Measurements from ENCODE around the gene PPP1R12A.
"Not testable (repeated sequence)": the region's sequence is repeated elsewhere in the genome, so short reads cannot be mapped to it uniquely, and the experiment has no call there.

Gene PPP1R12A

GRCh38 chr12:79841248-79841877, 93.5 kb downstream of the PPP1R12A start:
- DNase-seq = no peak

- no peak for DNase-seq
These were observed 96.5 kb downstream of the PPP1R12A start for GRCh38 chr12:79838359-79838758.

GRCh38 chr12:79837575-79837974, 97.3 kb downstream of the PPP1R12A start:
- no peak for DNase-seq

DNA sequence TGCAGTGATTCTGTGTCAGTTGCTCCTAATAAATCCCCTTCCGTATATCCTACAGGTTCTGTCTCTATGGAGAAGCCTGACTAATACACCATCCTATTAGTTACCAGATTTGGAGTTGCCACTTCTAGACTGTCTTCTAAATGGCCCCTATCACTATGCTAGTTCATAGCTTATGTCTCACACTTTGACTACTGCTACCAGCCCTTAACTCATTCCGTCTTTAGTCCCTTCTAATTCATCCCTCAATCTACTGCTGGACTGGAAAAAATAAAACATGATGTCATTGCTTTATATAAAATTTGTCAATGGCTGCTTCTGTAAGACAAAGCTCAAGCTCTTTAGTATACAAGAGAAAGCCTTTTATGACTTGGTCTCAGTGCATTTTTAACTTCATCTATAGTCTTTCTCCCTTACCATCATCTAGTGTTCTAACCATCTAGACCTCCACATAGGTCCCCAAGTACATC, 99.5 kb downstream of the PPP1R12A start:
- no peak for DNase-seq

DNA sequence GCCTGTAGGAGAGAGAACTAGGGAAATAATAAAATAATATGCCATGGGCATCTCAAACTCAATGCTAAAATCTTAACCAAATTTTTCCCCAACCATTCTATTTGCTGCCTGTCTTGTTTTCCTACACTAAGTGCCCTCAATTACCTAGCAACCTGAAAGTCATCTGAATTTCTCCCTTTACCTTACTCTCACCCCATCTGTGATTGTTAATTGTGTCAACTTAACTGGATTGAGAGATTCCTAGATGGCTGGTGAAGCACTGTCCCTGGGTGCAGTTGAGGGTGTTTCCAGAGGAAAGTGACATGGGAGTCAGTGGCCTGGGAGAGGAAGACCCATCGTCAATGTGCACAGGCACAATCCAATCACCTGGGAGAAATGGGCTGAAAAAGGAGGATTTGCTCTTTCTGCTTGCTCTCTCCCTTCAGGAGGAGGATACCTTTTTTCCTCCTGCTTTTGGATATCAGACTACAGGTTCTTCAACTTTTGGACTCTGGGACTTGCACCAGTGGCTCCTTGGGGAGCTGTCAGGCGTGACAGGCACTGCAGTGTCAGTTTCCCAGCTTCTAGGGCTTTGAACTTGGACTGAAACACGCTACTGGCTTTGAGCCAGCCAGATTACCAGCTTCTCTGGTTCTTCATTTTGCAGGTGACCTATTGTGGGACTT, 100.1 kb downstream of the PPP1R12A start:
- no peak for DNase-seq

DNA sequence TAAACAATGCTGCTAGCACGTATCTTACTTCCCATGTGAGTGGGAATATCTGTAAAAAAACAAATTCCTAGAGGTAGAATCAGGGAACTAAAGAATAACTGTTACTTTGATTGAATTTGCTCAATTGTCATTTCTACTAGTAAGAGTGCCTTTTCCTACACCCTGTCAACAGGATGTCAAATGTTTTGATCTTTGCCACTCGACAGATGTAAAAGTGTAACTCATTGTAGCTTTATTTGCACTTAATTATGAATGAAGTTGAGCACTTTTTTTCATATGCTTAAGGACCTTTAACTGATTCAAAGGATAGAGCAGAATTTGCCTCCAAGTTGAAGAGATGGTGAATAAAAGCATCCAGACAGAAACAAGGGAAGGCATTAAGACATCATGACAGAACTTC, 104.5 kb downstream of the PPP1R12A start:
- no peak for DNase-seq

GRCh38 chr12:79828924-79829323, 106.0 kb downstream of the PPP1R12A start:
- no peak for DNase-seq

DNA sequence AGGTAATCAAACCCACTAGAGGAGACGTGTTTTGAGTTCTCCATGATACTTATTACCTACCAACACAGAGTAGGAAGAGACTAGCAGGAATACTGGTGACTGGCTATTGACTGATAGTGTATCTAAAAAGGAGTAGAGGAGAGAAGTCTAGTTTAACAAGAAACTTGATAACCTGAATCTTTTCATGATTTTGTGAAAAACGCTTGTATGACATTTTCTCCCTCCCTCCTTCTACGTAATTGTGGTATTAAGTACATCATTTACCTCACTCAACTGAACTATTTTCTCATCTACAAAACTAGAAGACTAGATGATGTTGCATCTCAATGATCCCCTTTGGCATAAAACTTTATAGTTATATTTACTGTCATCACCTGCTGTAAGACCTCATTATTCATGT, 107.4 kb downstream of the PPP1R12A start:
- DNase-seq = no peak

DNA sequence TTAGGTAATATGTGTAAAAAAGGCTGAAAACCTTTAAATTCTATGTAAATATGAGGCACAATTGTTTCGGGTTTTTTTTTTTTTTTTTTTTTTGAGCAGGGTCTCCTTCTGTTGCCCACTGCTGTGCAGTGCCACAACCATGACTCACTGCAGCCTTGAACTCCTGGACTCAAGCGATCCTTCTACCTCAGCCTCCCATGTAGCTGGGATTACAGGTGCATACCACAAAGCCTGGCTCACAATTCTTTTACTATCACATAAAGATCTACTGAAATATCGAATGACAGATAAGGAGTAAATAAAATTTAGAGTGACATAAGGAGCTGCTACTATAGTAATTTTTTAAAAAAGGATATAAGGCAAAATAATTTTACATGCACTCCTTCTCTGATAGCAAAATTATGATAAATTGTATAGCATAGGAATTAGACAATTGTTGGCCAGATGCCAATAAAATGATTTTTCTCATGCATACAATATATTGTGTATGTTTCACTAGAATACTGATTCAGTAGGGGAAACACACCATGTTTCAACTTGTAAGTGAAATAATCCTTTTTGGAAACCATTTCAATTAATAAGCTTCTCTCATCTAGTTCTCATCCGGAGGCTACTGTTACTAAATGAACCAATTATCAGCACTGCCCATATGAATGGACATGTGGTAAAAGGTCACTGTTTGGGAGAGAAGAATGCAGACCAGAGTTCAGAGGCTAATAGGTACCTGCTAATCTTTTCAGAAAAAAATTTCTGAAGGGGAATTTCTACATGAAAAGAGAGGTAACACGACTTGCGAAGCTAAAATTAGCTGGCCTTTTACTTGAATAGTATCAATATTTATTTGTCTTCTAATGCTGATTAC, 108.4 kb downstream of the PPP1R12A start:
- DNase-seq = no peak

DNA sequence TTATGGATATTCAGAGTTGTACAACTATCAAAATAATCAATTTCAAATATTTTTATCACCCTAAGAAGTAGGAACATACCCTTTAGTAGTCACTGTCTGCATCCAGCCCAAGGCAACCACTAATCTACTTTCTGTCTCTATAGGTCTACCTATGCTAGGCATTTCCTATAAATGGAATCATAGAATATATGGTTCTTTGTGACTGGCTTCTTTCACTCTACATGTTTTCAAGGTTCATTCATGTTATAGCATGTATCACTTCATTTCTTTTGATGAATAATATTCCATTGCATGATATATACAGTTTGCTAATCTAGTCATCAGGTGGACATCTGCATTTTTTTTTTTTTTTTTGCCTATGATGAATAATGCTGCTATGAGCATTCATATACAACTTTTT, 112.4 kb downstream of the PPP1R12A start:
- DNase-seq = no peak

DNA sequence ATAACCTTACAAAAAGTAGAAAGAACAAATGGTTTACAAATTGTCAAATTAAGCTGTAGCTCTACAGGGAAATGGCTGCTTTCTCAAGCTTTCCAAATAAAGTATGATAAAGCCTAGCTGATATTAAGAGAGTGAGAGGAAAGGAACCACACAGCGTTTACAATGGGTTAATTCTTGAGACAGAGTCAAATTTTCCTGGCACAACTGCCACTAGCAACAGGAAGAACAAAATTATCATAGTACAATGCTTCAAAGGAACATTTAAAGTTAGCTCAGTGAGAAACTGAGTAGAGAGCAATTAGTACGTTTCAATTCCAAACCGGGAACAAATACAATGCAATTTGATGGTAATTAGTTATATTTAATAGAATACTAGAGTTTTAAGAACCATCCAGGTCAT, 116.0 kb downstream of the PPP1R12A start:
- DNase-seq = no peak

- not testable (repeated sequence) for DNase-seq
These were observed 150.4 kb downstream of the PPP1R12A start for GRCh38 chr12:79784366-79785065.

DNA sequence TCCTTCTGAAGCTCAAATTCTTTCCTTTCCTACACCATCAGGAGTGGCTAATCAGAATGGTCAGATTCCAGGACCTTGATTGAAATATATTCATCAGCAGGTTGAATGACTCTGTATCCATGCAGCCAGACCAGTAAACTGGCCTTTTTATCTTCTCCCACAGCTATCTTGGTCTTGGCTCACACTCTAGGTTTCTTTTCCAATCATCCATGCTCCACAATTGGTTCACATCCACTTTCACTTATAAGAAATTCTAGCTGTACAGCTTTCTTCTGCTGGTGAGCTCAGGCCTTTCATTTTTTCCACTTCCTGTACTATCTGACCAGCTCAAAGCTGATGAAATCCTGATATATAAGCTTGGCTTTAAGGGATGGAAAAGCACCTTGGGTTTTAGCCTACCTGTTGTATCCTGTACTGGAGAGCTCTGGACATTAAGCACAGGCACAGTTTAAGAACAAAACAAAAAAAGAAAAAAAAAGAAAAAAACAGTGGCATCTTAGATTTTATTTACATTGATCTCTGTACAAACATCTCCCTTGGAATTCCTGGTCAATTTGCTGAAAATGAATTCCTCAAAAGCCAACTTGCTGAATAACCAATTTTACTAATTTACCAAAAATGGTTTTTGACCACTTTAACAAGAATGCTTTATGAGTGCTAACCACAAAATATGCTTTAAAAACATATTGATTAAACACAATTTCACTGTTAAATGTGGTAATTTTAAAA, 152.6 kb downstream of the PPP1R12A start:
- no peak for DNase-seq

DNA sequence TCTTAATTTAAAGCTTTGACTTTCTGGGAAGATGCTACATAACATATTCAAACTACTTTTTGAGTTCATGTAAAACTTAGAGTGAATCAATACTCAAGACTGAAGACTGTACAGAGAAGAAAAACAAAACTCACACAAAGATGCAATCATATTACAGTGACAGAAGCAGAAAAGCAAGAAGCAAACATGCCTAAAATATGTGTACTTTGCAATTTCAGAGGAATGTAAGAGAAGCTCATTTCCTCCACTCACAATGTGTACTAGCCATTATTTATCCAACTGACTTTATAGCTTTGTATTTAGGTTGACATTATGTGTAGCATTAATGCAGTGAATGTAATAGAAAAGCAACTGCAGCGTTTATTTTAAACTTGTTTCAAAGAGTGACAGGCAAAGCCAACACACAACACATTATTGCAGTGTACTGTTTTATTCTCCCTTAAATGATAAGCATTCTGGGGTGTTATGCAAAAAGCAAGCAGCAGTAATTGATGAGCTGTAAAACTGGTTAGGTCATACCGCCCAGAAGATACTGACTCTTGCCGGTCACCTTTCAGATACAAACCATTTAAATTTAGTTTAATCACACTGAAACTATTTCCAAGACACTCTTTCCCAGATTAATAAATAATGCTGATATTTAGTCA, 156.0 kb downstream of the PPP1R12A start:
- DNase-seq = peak; percentile 83

DNA sequence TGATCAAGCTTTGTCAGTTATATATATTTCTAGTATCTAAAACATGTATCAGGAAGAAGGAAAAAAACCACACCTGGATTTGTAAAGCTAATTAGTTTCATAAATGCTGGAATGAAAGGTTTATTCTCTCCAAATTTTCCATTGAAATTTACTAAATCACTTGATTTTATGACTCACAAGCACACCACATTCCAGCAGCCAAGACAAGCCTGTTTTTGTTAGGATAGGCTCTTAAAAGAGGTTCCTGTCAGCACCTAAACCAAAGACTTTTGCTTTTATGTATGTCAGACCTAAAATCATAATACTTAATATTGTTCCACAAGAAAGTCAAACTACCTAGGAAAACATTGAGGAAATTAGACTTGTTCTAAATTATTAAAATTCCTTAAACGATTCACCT, 158.8 kb downstream of the PPP1R12A start:
- DNase-seq = no peak

GRCh38 chr12:79775355-79776027, 159.4 kb downstream of the PPP1R12A start:
- no peak for DNase-seq

- DNase-seq = no peak
These were observed 161.0 kb downstream of the PPP1R12A start for GRCh38 chr12:79773896-79774295.

GRCh38 chr12:79769860-79770485, 164.9 kb downstream of the PPP1R12A start:
- no peak for DNase-seq

DNA sequence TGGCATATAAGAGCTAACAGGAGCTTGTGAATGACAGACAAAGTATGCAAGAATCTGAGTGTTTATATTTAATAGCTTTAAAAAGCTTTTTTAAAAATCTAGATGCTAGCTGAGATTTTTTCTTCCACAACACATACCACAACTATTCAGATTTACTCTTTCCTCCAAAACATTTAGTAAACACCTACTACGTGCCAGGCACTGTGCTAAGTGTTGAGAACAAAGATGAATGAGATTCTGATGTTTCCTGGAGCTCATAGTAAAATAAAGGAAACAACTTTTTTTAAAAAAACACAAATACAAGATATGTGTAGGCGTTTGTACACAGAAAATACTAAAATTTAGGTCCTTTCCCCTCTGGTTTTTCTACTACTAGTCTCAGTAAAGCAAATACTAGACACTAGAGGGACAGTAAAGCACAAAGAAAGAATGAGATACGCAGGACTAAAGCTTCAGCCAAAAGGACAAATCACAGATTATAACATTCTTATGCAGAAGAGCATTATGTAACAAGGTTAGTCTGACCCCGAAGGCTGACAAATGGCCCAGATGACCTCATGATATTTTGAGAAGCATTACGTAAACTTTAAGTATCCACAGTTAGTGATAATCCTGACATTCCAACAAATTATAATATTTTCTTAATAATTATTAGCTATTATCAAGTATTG, 165.6 kb downstream of the PPP1R12A start:
- no peak for DNase-seq

Data from NCI-H748 treated with DMSO at 0.1 percent for 48 hours (cell line).